ENCODE measurements around the gene FAM110A.
"Not testable (repeated sequence)": the region's sequence is repeated elsewhere in the genome, so short reads cannot be mapped to it uniquely, and the experiment has no call there.

FAM110A gene

GRCh38 chr20:833450-834150, at the start of gene FAM110A:
FAM110A (plus strand) TSS chr20:833715; CDS start chr20:844805, 11,090 bp downstream.
- Mint-ChIP-seq H3K27ac (peak within 1 kb of the TSS; percentile 86), H3K9me3 (no peaks in the 10 kb centered on the region), H3K4me1 (peaks cover 50% of the 10 kb centered on the region), H3K4me3 (peak within 1 kb of the TSS; percentile 78), H3K36me3 (peaks cover 15% of the 10 kb centered on the region)
- ATAC-seq = peak; percentile 92
- peak; percentile 88 to 98 for DNase-seq (ENCODE audit: low spot score in 2 of 2)

- no peak for DNase-seq (ENCODE audit: low spot score in 2 of 2)
Measured at GRCh38 chr20:787825-788224, 45.7 kb upstream of the FAM110A start.

DNA sequence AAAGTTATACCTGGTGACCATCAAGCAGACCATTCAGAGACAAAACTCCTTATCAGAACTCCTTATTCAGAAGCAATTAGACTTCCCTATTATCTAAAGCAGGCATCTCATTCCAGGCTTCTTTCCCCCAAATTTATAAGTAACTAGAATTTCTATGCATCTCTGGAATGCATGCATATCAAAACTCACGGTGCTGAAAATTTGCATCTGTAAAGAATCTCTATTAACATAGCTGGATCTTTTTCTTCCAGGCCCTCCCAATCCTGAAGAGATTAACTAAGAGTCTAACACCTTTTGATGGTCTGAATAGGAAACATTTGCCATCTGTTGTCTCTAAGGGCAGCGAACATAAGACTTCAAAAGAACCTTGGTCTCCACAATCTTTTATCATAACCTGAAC, 42.5 kb upstream of the FAM110A start:
- no peaks in the 10 kb centered on the region for H3K36me3 Mint-ChIP-seq
- H3K4me3 Mint-ChIP-seq = no peak overlapping the region
- DNase-seq (ENCODE audit: low spot score in 2 of 2) = no peak
- no peak for ATAC-seq
- H3K27ac Mint-ChIP-seq = no peak overlapping the region
- H3K4me1 Mint-ChIP-seq = no peaks in the 10 kb centered on the region
- H3K9me3 Mint-ChIP-seq = peaks cover 4% of the 10 kb centered on the region

More at GRCh38 chr20:787825-788224, 45.7 kb upstream of the FAM110A start:
- Mint-ChIP-seq H3K27ac (no peak overlapping the region), H3K36me3 (no peaks in the 10 kb centered on the region), H3K4me1 (no peaks in the 10 kb centered on the region), H3K4me3 (no peak overlapping the region), H3K9me3 (peaks cover 14% of the 10 kb centered on the region)
- ATAC-seq = no peak

DNA sequence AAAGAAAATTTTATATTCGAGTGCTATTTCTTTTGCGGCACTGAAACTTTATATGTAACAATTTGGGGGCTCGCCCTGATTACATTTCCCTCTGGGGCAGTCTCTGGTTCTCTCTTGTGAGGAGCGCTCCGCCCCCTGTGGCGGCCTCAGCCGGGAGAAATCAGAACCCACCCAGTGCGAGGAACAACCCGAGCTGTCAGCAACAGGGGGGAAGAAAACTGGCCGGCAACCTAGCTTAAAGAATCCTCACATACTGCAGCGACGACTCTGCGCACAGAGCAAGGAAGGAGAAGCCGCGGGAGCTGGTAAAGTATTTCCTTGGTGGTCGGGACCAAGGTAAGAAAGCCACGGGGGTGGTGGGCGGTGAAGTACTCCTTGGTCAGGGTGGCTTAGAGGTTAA, 41.3 kb upstream of the FAM110A start:
- H3K36me3 Mint-ChIP-seq = no peaks in the 10 kb centered on the region
- H3K27ac Mint-ChIP-seq = no peak overlapping the region
- ATAC-seq (no peak), DNase-seq (ENCODE audit: low spot score in 2 of 2) (no peak)
- H3K9me3 Mint-ChIP-seq = peaks cover 4% of the 10 kb centered on the region
- no peaks in the 10 kb centered on the region for H3K4me1 Mint-ChIP-seq
- no peak overlapping the region for H3K4me3 Mint-ChIP-seq

- no peak overlapping the region for H3K4me3 Mint-ChIP-seq
- H3K4me1 Mint-ChIP-seq = no peaks in the 10 kb centered on the region
- DNase-seq (ENCODE audit: low spot score in 2 of 2) = no peak
- no peaks in the 10 kb centered on the region for H3K36me3 Mint-ChIP-seq
- H3K9me3 Mint-ChIP-seq = peaks cover 1% of the 10 kb centered on the region
- H3K27ac Mint-ChIP-seq = no peak overlapping the region
- no peak for ATAC-seq
Measured at GRCh38 chr20:796921-797320, 36.6 kb upstream of the FAM110A start.

DNA sequence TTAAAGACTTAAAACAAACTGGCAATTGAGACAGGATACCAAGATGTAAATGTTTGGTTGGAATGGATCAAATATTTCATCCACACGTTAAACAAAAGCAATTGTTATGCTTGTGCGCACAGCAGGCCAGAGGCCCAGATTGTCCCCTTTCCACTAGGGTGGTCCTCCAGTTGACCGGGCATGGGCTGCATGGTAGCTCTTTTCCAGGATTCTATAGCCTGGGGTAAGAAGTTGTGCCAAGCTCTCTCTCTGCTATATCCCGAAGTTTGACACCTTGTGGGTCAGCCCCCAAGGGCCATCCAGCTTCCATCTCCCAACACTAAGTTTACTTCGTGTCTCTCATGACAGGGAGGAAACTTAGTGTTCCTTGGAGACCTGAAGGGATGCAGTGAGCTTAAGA, 34.8 kb upstream of the FAM110A start:
- ATAC-seq; H3K9me3 Mint-ChIP-seq; H3K27ac Mint-ChIP-seq; H3K4me1 Mint-ChIP-seq; H3K36me3 Mint-ChIP-seq; DNase-seq (ENCODE audit: low spot score in 2 of 2); H3K4me3 Mint-ChIP-seq: not testable (repeated sequence)

GRCh38 chr20:800026-800425, 33.5 kb upstream of the FAM110A start:
- not testable (repeated sequence) for ATAC-seq; H3K9me3 Mint-ChIP-seq; H3K27ac Mint-ChIP-seq; H3K4me3 Mint-ChIP-seq; DNase-seq (ENCODE audit: low spot score in 2 of 2); H3K36me3 Mint-ChIP-seq; H3K4me1 Mint-ChIP-seq

DNA sequence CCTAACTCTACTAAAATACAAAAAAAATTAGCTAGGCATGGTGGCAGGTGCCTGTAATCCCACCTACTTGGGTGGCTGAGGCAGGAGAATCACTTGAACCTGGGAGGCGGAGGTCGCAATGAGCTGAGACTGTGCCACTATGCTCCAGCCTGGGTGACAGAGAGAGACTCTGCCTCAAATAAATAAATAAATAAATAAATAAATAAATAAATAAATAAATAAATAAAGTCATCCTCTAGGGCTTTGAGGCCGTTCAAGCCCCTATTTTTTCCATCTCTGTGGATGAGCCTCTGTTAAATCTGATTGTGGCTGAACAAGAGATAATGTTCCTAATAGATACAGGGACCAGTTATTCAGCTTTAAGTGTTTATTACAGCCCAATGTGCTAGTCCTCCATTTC, 31.8 kb upstream of the FAM110A start:
- no peak overlapping the region for H3K4me3 Mint-ChIP-seq
- H3K36me3 Mint-ChIP-seq = no peaks in the 10 kb centered on the region
- ATAC-seq (no peak), DNase-seq (ENCODE audit: low spot score in 2 of 2) (no peak)
- no peaks in the 10 kb centered on the region for H3K4me1 Mint-ChIP-seq
- peaks cover 6% of the 10 kb centered on the region for H3K9me3 Mint-ChIP-seq
- no peak overlapping the region for H3K27ac Mint-ChIP-seq

GRCh38 chr20:805713-806112, 27.8 kb upstream of the FAM110A start:
- Mint-ChIP-seq H3K36me3 (no peaks in the 10 kb centered on the region), H3K4me3 (no peak overlapping the region), H3K9me3 (peaks cover 6% of the 10 kb centered on the region), H3K4me1 (no peaks in the 10 kb centered on the region), H3K27ac (no peak overlapping the region)
- DNase-seq (ENCODE audit: low spot score in 2 of 2) = no peak
- ATAC-seq = no peak

DNA sequence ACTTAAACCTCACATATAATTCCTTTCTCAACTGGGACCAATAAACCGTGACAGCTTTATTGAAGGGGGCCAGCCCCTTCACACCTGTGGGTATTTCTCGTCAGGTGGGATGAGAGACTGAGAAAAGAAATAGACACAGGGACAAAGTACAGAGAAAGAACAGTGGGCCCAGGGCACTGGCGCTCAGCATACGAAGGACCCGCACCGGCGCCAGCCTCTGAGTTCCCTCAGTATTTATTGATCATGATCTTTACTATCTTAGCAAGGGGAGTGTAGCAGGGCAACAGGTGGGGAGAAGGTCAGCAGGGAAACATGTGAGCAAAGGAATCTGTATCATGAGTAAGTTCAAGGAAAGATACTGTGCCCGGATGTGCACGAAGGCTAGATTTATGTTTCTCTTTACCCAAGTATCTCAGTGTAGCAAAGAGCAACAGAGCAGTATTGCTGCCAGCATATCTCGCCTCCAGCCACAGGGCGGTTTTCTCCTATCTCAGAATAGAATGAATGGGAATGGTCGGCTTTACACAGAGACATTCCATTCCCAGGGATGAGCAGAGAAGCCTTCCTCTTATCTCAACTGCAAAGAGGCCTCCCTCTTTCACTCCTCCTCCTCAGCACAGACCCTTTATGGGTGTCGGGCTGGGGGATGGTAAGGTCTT, 21.6 kb upstream of the FAM110A start:
- not testable (repeated sequence) for H3K4me1 Mint-ChIP-seq; DNase-seq (ENCODE audit: low spot score in 2 of 2); ATAC-seq; H3K4me3 Mint-ChIP-seq; H3K9me3 Mint-ChIP-seq; H3K36me3 Mint-ChIP-seq
- peak overlapping the region; percentile 55 for H3K27ac Mint-ChIP-seq

- not testable (repeated sequence) for DNase-seq (ENCODE audit: low spot score in 2 of 2); H3K4me3 Mint-ChIP-seq; H3K36me3 Mint-ChIP-seq; H3K9me3 Mint-ChIP-seq; H3K27ac Mint-ChIP-seq; H3K4me1 Mint-ChIP-seq; ATAC-seq
Measured at GRCh38 chr20:812435-812814, 21.1 kb upstream of the FAM110A start.

DNA sequence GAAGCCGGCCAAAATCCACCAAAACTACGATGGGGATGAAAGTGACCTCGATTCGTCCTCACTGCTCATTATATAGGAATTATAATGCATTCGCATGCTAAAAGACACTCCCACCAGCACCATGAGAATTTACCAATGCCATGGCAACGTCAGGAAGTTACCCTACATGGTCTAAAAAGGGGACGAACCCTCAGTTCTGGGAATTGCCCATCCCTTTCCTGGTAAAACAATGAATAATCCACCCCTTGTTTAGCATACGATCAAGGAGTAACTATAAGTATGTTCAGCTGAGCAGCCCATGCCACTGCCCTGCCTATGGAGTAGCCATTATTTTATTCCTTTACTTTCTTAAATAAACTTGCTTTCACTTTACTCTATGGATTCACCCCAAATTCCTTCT, 20.1 kb upstream of the FAM110A start:
- H3K36me3 Mint-ChIP-seq = no peaks in the 10 kb centered on the region
- H3K4me3 Mint-ChIP-seq = no peak overlapping the region
- DNase-seq (ENCODE audit: low spot score in 2 of 2) = no peak
- no peak overlapping the region for H3K27ac Mint-ChIP-seq
- peaks cover 6% of the 10 kb centered on the region for H3K4me1 Mint-ChIP-seq
- no peak for ATAC-seq
- H3K9me3 Mint-ChIP-seq = no peaks in the 10 kb centered on the region

DNA sequence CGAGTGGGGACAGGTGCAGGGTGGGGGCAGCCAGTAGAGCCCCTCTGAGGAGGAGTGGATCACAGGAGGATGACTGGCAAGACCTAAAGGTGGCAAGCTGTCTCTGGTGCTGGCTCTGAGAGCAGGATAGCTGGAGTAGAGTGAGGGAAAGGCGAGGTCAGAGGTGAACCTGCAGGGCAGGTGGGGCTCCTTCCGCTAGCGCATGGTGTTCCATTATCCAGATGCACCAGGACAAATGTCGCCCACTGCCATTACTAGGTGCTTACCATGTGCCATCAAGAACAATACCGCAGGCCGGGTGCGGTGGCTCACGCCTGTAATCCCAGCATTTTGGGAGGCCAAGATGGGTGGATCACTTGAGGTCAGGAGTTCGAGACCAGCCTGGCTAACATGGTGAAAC, 18.3 kb upstream of the FAM110A start:
- no peaks in the 10 kb centered on the region for H3K9me3 Mint-ChIP-seq
- H3K27ac Mint-ChIP-seq = no peak overlapping the region
- no peak for ATAC-seq
- peaks cover 8% of the 10 kb centered on the region for H3K4me1 Mint-ChIP-seq
- no peak overlapping the region for H3K4me3 Mint-ChIP-seq
- H3K36me3 Mint-ChIP-seq = no peaks in the 10 kb centered on the region
- no peak for DNase-seq (ENCODE audit: low spot score in 2 of 2)

GRCh38 chr20:815914-816606, 17.5 kb upstream of the FAM110A start:
- peaks cover 12% of the 10 kb centered on the region for H3K4me1 Mint-ChIP-seq

DNA sequence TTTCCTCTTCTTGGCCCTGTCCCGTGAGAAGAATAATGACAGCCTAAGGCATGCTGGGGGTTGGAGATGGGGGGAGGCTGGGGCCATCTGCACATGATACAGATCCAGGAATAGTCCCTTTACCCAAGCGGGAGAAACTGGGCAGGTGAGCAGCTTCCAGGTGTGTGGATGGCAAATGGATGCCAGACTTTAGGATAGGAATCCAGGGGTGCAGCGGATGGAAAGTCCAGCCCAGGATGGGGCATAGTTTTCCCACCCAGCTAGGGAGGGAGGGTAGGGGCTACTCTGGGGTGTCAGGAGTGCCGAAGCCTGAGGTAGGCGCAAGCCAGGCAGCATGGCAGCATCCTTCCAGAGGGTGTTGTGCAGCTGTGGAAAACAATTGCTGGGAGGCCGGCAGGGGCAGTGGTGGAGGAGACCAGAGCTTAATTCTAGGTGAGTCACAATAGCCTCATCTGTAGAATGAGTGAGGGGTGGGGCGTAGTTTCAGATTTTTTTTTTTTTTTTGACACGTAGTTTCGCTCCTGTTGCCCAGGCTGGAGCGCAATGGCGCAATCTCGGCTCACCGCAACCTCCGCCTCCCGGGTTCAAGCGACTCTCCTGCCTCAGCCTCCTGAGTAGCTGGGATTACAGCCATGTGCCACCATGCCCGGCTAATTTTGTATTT, 15.4 kb upstream of the FAM110A start:
- Mint-ChIP-seq H3K9me3 (no peaks in the 10 kb centered on the region), H3K27ac (no peak overlapping the region), H3K4me1 (peaks cover 12% of the 10 kb centered on the region), H3K4me3 (no peak overlapping the region), H3K36me3 (no peaks in the 10 kb centered on the region)
- no peak for DNase-seq (ENCODE audit: low spot score in 2 of 2)
- ATAC-seq = no peak

More at GRCh38 chr20:815914-816606, 17.5 kb upstream of the FAM110A start:
- ATAC-seq (peak; percentile 55), DNase-seq (ENCODE audit: low spot score in 2 of 2) (peak; percentile 57 to 84)
- no peaks in the 10 kb centered on the region for H3K9me3 Mint-ChIP-seq
- H3K4me3 Mint-ChIP-seq = no peak overlapping the region
- H3K36me3 Mint-ChIP-seq = no peaks in the 10 kb centered on the region
- no peak overlapping the region for H3K27ac Mint-ChIP-seq
